HUES48 (cell line): ENCODE measurements around the gene DOCK11.

Source experiments
- H3K27ac ChIP-seq: one replicate; pipeline ENCODE4 v1.7.0; 2013; ENCODE audit warnings: low read depth, low read length, inconsistent platforms
- H3K27me3 ChIP-seq: 2 replicates; pipeline ENCODE4 v1.6.1; 2013; ENCODE audit warnings: mild to moderate bottlenecking, low read length; ENCODE audit not compliant: control insufficient read depth, insufficient read depth
- H3K36me3 ChIP-seq: 2 replicates; pipeline ENCODE4 v1.6.1; 2013; ENCODE audit warnings: low read length; ENCODE audit not compliant: control insufficient read depth, insufficient read depth
- H3K4me1 ChIP-seq: 2 replicates; pipeline ENCODE4 v1.6.1; 2013; ENCODE audit warnings: mild to moderate bottlenecking, low read length; ENCODE audit not compliant: control insufficient read depth, insufficient read depth
- H3K4me3 ChIP-seq: 2 replicates; pipeline ENCODE4 v1.5.1; 2013; ENCODE audit warnings: mild to moderate bottlenecking, low read depth, low read length
- H3K9ac ChIP-seq: 2 replicates; pipeline ENCODE4 v1.6.1; 2013; ENCODE audit warnings: mild to moderate bottlenecking, low read depth, low read length, moderate library complexity
- H3K9me3 ChIP-seq: 2 replicates; pipeline ENCODE4 v1.6.1; 2013; ENCODE audit warnings: low read length; ENCODE audit not compliant: control insufficient read depth, insufficient read depth

DOCK11 gene

GRCh38 chrX:118520216-118521206 lies 24.9 kb downstream of the DOCK11 start:
- H3K27ac ChIP-seq = no peak overlapping the region

DNA sequence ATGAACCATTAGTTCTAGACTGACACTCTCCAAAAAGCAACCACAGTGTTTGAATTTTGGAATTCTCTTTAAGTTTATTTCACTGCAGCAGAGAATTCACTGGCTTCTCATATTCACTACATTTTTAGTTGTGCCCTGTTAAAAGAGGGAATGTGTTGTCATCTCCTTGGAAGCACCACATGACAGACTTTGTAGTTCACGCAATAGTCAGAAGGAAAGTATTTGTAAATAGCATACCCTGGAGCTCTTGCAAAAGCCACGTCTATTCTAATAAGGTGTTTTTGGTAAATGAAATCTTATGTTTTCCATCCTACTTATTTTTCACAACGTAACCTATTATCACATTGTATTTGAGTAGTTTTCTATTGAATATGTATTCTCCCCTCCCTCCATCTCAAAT lies 25.8 kb downstream of the DOCK11 start:
- H3K27ac ChIP-seq = no peak overlapping the region
- H3K9me3 ChIP-seq = no peaks in the 10 kb centered on the region
- H3K4me1 ChIP-seq = peaks cover 18% of the 10 kb centered on the region
- H3K27me3 ChIP-seq = no peaks in the 10 kb centered on the region
- no peaks in the 10 kb centered on the region for H3K36me3 ChIP-seq
- no peak overlapping the region for H3K4me3 ChIP-seq
- no peak overlapping the region for H3K9ac ChIP-seq

More at GRCh38 chrX:118520216-118521206, 24.9 kb downstream of the DOCK11 start:
- Histone ChIP-seq H3K4me1 (peaks cover 9% of the 10 kb centered on the region; the same call in 1 of the 2 replicates), H3K27me3 (no peaks in the 10 kb centered on the region), H3K36me3 (no peaks in the 10 kb centered on the region), H3K4me3 (no peak overlapping the region), H3K9me3 (no peaks in the 10 kb centered on the region), H3K9ac (no peak overlapping the region)

GRCh38 chrX:118522230-118522926 lies 26.8 kb downstream of the DOCK11 start:
- H3K9ac ChIP-seq = no peak overlapping the region
- H3K27ac ChIP-seq = no peak overlapping the region
- no peaks in the 10 kb centered on the region for H3K27me3 ChIP-seq
- no peaks in the 10 kb centered on the region for H3K9me3 ChIP-seq
- no peaks in the 10 kb centered on the region for H3K36me3 ChIP-seq
- H3K4me3 ChIP-seq = no peak overlapping the region
- H3K4me1 ChIP-seq = peaks cover 20% of the 10 kb centered on the region

- Histone ChIP-seq H3K27ac (no peak overlapping the region), H3K9me3 (no peaks in the 10 kb centered on the region), H3K4me3 (no peak overlapping the region), H3K9ac (no peak overlapping the region), H3K4me1 (peaks cover 28% of the 10 kb centered on the region), H3K27me3 (no peaks in the 10 kb centered on the region), H3K36me3 (no peaks in the 10 kb centered on the region)
Measured at GRCh38 chrX:118523920-118524319, 28.3 kb downstream of the DOCK11 start.

- no peak overlapping the region for H3K9ac ChIP-seq
- no peaks in the 10 kb centered on the region for H3K27me3 ChIP-seq
- H3K9me3 ChIP-seq = no peaks in the 10 kb centered on the region
- H3K4me1 ChIP-seq = peaks cover 28% of the 10 kb centered on the region
- no peak overlapping the region for H3K27ac ChIP-seq
- no peak overlapping the region for H3K4me3 ChIP-seq
- no peaks in the 10 kb centered on the region for H3K36me3 ChIP-seq
Measured at GRCh38 chrX:118524344-118524743, 28.7 kb downstream of the DOCK11 start.

- Histone ChIP-seq H3K4me3 (no peak overlapping the region), H3K9me3 (no peaks in the 10 kb centered on the region), H3K27me3 (no peaks in the 10 kb centered on the region), H3K4me1 (peaks cover 28% of the 10 kb centered on the region), H3K27ac (no peak overlapping the region), H3K36me3 (no peaks in the 10 kb centered on the region), H3K9ac (no peak overlapping the region)
Measured at GRCh38 chrX:118525174-118525730, 29.6 kb downstream of the DOCK11 start.

DNA sequence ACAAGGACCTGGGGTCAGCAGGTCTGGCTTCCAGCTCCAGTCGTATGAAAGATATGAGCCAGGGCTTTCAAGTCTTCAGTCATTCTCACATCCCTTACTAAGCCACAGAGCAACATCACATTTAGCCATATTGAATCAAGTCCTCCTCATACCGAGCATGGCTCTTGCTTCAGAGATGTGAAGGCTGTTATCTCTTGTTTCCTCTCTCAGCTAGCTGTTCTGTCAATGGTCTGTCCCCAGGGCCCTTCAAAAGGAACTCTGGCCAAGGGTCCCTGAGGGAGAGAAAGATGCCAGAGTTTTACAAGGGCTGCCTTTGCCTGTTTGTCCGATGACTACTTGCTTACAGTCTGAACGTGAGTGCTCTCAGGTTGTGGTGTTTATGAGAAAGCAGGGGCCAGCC lies 30.5 kb downstream of the DOCK11 start:
- Histone ChIP-seq H3K27ac (peak overlapping the region; percentile 24), H3K9me3 (no peaks in the 10 kb centered on the region), H3K4me3 (no peak overlapping the region), H3K4me1 (peaks cover 22% of the 10 kb centered on the region), H3K9ac (no peak overlapping the region), H3K27me3 (no peaks in the 10 kb centered on the region), H3K36me3 (no peaks in the 10 kb centered on the region)

- Histone ChIP-seq H3K9ac (no peak overlapping the region), H3K27me3 (no peaks in the 10 kb centered on the region)
Measured at GRCh38 chrX:118528071-118528737, 32.6 kb downstream of the DOCK11 start.

GRCh38 chrX:118530219-118530911 lies 34.8 kb downstream of the DOCK11 start:
- H3K9me3 ChIP-seq = no peaks in the 10 kb centered on the region
- no peak overlapping the region for H3K27ac ChIP-seq
- H3K4me3 ChIP-seq = no peak overlapping the region
- no peaks in the 10 kb centered on the region for H3K27me3 ChIP-seq
- H3K4me1 ChIP-seq = peaks cover 42% of the 10 kb centered on the region
- no peaks in the 10 kb centered on the region for H3K36me3 ChIP-seq
- no peak overlapping the region for H3K9ac ChIP-seq

More at GRCh38 chrX:118528071-118528737, 32.6 kb downstream of the DOCK11 start:
- Histone ChIP-seq H3K27ac (no peak overlapping the region), H3K36me3 (no peaks in the 10 kb centered on the region), H3K4me3 (no peak overlapping the region), H3K9me3 (no peaks in the 10 kb centered on the region), H3K4me1 (peaks cover 23% of the 10 kb centered on the region)
